Neural progenitor cell (in vitro differentiated cells): ENCODE measurements around the gene EFNA5.

ENCODE experiments used
- EZH2phosphoT487 ChIP-seq: fragments of 200-600 bp; sonication (generic); IDR thresholded peaks from 2 replicates; pipeline ENCODE4 v1.6.1; 2017; ENCODE audit warnings: antibody characterized with exemption
- TF ChIP-seq, protein P1 (sequence below): fragments of 200-600 bp; sonication (generic); IDR thresholded peaks from 2 replicates; pipeline ENCODE4 v1.5.1; 2017; ENCODE audit warnings: antibody characterized with exemption, mild to moderate bottlenecking

DNA sequence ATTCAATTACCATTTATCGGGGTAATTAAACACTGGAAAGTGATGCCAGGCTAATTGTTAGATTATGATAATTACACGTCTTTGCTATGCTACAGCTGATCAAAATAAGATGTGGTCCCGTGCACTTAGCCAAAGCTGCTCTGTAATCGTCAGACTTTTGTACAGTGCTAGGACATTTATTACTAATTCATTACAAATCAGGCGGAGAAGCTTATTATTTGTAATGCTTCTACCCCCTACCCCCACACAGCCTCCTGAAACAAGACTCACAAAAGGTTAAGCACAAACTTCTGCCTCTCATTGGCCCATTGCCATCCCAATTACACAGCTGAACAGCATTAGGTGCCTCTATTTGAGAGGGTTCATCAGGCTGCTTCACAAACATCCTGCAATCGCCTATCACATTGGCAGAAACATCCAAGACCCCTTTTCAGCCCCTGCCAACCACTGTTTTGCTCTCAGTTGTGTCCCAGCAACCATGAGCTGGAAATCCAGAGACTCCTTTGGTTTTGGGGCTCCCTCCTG lies 232.7 kb downstream of the EFNA5 start:
- TF ChIP-seq, protein P1, sequence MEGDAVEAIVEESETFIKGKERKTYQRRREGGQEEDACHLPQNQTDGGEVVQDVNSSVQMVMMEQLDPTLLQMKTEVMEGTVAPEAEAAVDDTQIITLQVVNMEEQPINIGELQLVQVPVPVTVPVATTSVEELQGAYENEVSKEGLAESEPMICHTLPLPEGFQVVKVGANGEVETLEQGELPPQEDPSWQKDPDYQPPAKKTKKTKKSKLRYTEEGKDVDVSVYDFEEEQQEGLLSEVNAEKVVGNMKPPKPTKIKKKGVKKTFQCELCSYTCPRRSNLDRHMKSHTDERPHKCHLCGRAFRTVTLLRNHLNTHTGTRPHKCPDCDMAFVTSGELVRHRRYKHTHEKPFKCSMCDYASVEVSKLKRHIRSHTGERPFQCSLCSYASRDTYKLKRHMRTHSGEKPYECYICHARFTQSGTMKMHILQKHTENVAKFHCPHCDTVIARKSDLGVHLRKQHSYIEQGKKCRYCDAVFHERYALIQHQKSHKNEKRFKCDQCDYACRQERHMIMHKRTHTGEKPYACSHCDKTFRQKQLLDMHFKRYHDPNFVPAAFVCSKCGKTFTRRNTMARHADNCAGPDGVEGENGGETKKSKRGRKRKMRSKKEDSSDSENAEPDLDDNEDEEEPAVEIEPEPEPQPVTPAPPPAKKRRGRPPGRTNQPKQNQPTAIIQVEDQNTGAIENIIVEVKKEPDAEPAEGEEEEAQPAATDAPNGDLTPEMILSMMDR = no peak
- TF ChIP-seq EZH2phosphoT487 = no peak
